Stimulated activated effector memory CD8-positive, alpha-beta T cell treated with anti-CD3 and anti-CD28 coated beads, Interleukin-12 subunit alpha, Interleukin-12 subunit beta, amount 100 ng/mL, for 72 hours (primary cell): ENCODE measurements around the gene SECISBP2L.

Experiments
- ATAC-seq: fragments of 150-1000 bp; cut with Tn5 transposase; 2 replicates; pipeline ENCODE4 v1.10.0; 2021
- DNase-seq, 2 donors: peaks; one replicate each; pipeline ENCODE4 v3.0.0; 2021 to 2022; ENCODE audit warnings: low spot score in 2 of 2
- H3K27ac Mint-ChIP-seq: one replicate; pipeline ENCODE4 v1.8.0; 2022; ENCODE audit warnings: mild to moderate bottlenecking, mixed read lengths
- H3K36me3 Mint-ChIP-seq: one replicate; pipeline ENCODE4 v1.8.0; 2022; ENCODE audit warnings: mild to moderate bottlenecking, mixed read lengths
- H3K4me1 Mint-ChIP-seq: one replicate; pipeline ENCODE4 v1.8.0; 2022; ENCODE audit warnings: mixed read lengths
- H3K4me3 Mint-ChIP-seq: one replicate; pipeline ENCODE4 v1.8.0; 2022; ENCODE audit warnings: mild to moderate bottlenecking, mixed read lengths
- H3K9me3 Mint-ChIP-seq: one replicate; pipeline ENCODE4 v1.8.0; 2022; ENCODE audit warnings: mixed read lengths

Gene SECISBP2L

DNA sequence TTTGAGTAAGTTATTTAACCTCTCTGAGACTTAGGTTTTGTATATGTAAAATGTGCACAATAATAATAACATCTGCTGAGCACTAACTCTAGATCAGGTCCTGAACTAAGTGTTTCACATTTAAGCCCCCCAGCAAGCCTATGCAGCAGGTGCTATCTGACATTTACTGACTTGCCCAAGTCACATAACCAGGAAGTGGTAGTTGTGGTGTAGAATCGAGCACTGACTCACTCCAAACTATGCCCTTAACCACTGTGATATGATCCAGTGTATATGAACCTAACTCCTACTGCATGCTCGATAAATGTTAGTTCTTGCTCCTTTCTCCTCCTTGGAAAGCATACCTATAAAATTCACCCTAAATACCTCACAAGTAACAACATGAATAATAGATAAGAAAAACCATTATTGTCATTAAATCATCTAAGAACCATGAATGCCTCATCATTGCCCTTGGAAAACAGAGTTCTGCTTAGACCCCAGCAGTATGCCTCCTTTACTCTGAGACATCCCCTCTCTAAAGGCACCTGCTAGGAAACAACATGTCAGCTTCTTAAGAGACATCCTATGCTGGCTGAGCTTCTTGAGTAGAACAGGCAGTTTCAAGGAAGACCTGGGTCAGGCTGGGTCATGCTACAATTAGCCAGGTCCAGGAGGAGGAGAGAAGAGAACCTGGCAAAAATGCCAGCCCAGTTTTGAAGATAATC, 79.5 kb downstream of the SECISBP2L start:
- DNase-seq (peak in 1 of 2 donors; percentile 58), ATAC-seq (peak; percentile 98)
- Mint-ChIP-seq H3K4me3 (peak overlapping the region; percentile 73), H3K9me3 (no peaks in the 10 kb centered on the region), H3K36me3 (peaks cover 5% of the 10 kb centered on the region), H3K27ac (peak overlapping the region; percentile 88), H3K4me1 (peaks cover 42% of the 10 kb centered on the region)

DNA sequence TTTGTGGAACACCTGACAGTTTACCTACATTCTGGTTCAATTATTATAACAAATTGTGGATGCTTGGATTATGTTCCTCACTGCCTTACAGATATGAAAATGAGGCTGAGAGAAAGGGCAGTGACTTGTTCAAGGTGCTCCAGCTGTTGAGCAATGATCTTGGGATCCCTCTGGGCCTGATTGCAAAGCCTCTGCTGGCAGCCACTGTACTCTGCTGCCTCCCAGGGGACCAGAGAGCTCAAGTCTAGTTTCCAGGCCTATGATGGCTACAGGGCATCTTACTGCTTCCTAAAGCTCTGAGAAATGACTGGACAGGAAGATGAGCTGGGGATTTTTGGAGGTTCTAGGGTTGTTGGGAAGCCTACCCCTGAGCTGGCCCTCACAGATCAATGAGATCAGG, 80.3 kb downstream of the SECISBP2L start:
- ATAC-seq: peak; percentile 51
- no peak for DNase-seq
- Mint-ChIP-seq H3K4me1 (peaks cover 48% of the 10 kb centered on the region), H3K9me3 (no peaks in the 10 kb centered on the region), H3K27ac (peak overlapping the region; percentile 88), H3K36me3 (peaks cover 5% of the 10 kb centered on the region), H3K4me3 (peak overlapping the region; percentile 73)

DNA sequence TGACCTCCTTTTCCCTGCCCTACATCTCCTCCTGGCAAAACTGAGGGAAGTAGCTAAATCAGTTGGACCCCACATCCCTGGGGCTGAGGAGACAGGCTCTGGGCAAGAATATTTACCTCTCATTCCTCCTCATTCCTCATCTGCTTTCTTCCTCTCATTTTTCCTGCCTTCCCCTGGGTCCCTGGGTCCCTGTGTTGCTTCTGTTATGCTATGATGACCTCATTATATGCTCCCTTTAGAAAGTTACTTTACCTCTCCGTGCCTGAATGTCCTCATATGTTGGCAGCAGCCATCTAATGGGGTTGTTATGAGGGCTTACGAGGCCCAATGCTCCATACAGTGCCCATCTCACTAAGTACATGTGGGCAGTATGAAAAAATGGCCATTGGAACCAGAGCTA, 81.3 kb downstream of the SECISBP2L start:
- Mint-ChIP-seq H3K36me3 (peaks cover 5% of the 10 kb centered on the region), H3K4me1 (peaks cover 49% of the 10 kb centered on the region), H3K9me3 (no peaks in the 10 kb centered on the region), H3K4me3 (peak overlapping the region; percentile 73), H3K27ac (peak overlapping the region; percentile 88)
- DNase-seq (no peak), ATAC-seq (no peak)

DNA sequence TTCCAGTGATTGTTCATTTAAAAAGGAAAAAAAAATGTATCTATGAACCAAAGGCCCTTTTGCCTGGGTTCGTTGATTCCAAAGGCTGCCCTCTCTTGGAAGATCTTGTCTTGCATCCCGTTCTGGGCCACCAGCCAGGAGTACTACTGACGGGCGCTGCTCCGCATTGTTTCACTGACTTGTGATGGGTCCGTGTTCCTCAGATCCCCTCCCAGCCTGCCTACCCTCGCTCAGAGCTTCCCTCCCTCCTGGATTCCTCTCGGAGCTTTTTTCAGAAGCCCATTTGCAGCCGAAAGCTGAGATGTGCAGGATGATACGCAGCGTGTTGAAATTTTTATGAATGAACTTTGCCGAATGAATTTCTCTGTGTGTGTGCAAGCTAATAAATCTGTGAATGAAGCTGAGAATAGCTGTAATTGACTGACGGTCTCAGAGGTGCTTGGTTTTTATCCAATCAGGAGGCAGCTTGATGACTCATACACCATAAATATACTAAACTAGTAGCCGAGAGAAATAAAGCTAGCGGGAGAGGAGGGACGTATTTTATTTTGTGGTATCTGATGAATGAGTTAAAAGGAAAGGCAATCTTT, 82.6 kb downstream of the SECISBP2L start, which contains the start of gene SHC4:
Gene SHC4 (minus strand): TSS at position 396 of the 590 bp plus-strand sequence. CDS start 904 bp downstream, outside the sequence.
- ATAC-seq: peak; percentile 60
- Mint-ChIP-seq H3K4me3 (peak within 1 kb of the TSS; percentile 73), H3K9me3 (no peaks in the 10 kb centered on the region), H3K36me3 (peaks cover 5% of the 10 kb centered on the region), H3K4me1 (peaks cover 49% of the 10 kb centered on the region), H3K27ac (peak within 1 kb of the TSS; percentile 88)
- peak in 1 of 2 donors; percentile 60 for DNase-seq

DNA sequence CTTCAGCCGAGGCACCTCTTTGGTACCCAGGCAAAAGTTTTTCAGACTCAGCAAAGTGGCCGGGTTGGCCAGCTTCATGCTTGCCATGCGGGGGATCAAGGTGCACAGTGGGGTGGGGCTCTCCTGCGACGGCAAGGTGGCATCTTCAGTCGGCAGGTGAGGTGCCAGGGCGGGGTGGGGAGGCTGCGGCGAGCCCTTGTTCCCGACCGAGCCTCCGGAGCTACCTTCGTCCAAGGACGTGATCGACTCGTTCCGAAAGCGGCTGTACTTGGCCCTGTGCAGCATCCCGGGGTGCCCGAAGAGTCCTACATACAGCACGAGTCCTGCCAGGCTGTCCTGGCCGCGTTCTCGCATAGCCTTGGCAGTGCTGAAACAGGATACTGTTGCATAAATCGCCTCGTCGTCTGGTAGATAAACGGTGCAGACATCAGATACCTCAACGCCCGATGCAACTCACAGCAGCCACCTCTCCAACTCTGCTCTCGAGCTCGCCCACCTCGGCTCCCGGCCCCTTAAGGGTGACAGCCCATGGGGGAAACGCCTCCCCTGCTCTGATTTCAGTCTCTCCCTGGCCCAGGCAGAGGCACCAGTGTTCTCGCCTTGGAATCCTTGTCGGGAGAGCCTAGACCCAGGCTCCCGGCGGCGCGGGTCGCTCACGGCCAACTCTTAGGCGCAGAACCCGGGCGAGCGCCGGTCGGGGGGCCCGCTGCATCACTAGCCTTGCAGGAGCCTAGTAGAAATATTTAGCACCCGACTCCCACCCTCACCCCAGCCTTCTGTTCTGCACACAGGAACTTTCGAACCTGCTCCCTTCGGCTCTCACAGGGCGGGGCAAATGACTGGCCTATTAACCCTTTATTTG, 83.4 kb downstream of the SECISBP2L start:
- H3K4me1 Mint-ChIP-seq: peaks cover 49% of the 10 kb centered on the region

DNA sequence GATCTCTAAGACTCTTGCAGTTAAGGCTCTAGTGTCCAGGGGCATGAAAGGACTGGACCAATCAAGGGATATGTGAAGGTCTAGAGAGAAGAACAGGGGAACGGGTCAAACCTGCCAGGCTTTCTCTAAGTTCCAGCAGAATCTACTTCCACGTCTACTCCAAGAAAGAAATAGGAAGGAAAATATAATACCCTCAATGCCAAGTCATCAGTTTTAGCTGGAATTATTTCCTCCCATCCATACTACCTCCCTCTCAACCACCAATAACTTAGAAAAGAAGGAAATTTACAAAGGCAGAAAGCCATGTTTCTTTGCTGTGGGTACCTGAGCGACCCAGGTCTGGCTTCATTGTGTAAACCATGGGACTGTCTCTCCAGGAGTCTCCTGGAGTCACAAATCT, 90.3 kb downstream of the SECISBP2L start:
- Mint-ChIP-seq H3K9me3 (no peaks in the 10 kb centered on the region), H3K4me3 (no peak overlapping the region), H3K4me1 (peaks cover under 1% of the 10 kb centered on the region), H3K27ac (no peak overlapping the region), H3K36me3 (no peaks in the 10 kb centered on the region)
- DNase-seq (no peak), ATAC-seq (no peak)

More for the DNA sequence above, 83.4 kb downstream of the SECISBP2L start:
- Mint-ChIP-seq H3K9me3 (no peaks in the 10 kb centered on the region), H3K4me3 (peak overlapping the region; percentile 73), H3K27ac (no peak overlapping the region), H3K36me3 (peaks cover 5% of the 10 kb centered on the region)
- ATAC-seq (peak; percentile 1), DNase-seq (no peak)

DNA sequence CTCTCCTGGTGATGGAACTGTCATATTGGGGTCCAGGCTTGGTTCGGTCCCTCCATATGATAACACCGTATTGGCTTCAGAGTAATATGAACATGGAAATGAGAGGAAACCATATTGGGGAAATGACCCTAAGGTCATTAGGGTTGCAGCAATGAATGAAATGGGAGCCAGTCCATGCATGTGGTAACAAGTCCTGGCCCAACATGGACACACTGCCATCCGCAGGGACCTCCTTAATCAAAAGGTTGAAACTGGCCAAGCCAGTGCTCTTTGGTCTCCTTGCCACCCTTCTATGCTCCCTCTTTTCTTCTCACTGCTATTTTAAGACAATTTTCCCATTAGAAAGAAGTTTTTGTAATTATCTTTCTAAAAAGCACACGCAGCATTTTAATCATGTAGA, 90.9 kb downstream of the SECISBP2L start:
- Mint-ChIP-seq H3K36me3 (no peaks in the 10 kb centered on the region), H3K4me1 (no peaks in the 10 kb centered on the region), H3K27ac (no peak overlapping the region), H3K9me3 (no peaks in the 10 kb centered on the region), H3K4me3 (no peak overlapping the region)
- DNase-seq: no peak
- ATAC-seq: no peak

DNA sequence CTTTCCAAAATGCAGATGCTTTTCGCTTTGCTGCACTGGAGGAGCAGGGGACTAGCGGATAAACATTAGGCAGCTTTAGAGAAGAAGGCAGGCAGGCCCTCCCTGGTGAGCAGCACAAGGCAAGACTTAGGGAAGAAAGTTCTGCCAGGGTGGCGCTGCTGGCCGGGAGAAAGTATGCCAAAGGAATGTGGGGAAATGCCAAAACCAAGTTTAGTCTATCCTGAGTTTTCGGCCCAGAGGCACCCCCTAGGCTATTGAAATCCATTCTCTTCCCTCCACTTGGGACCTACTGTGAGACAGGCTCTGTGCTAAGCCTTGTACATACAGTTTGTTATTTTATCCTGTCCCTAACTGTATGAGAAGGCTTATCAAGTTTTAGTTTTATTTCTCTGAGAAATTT, 91.7 kb downstream of the SECISBP2L start:
- no peak for DNase-seq
- H3K27ac Mint-ChIP-seq: no peak overlapping the region
- H3K36me3 Mint-ChIP-seq: no peaks in the 10 kb centered on the region
- H3K4me3 Mint-ChIP-seq: no peak overlapping the region
- ATAC-seq: no peak
- H3K9me3 Mint-ChIP-seq: no peaks in the 10 kb centered on the region
- no peaks in the 10 kb centered on the region for H3K4me1 Mint-ChIP-seq

DNA sequence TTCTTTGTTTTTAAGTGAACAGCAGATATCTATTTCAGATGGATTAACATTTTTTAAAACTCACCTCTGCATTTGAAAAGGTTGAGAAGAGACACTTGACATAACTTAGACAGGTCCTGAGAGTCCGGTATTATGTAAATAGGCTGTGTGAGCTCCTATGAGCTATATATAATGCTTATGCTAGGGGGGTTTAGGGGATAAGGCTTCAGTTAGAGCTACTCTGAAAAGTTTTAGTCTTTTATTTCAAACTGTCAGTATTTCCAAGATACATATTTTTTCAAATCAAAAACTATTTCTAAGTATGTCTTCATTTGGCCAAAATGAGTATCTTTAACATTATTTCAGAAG, 99.4 kb downstream of the SECISBP2L start:
- Mint-ChIP-seq H3K27ac (no peak overlapping the region), H3K9me3 (peaks cover 4% of the 10 kb centered on the region), H3K4me1 (peaks cover 32% of the 10 kb centered on the region), H3K4me3 (no peak overlapping the region), H3K36me3 (no peaks in the 10 kb centered on the region)
- ATAC-seq (no peak), DNase-seq (no peak)

DNA sequence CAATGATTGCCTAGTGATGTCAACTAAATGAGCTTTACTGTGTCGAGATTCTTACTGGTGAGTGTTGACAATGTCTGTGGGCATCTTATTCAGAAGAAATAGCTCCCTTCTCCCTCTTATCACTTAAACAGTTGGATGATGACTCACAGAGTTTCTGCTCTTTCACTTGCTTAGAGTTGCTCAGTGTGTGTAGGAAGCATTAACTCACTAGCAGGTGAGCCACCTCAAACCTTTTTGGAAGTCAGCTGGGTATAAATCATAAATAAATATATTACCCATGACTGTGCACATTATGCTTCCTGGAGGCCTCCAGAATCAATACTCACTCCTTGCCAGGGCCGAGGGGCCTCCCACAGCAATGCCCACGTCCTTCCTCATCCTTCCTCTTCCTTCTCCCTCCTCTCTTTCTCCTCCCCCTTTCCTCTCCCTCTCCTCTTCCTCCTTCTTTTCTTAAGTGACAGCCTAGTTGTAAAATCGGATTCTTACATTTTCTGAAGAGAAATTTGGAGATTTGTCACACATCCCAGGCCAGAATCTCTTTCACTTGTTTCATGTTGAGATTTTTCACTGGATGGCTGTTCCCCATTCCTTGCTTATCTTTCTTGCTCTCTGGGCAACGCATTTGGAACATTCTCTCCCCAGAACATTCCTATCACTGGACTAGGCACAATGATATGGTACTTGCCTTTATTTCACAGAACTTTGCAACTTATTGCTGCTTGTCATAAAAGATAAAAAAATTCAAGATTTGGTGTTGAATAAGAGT, 100.0 kb downstream of the SECISBP2L start:
- DNase-seq: no peak
- peaks cover 4% of the 10 kb centered on the region for H3K9me3 Mint-ChIP-seq
- peaks cover 38% of the 10 kb centered on the region for H3K4me1 Mint-ChIP-seq

DNA sequence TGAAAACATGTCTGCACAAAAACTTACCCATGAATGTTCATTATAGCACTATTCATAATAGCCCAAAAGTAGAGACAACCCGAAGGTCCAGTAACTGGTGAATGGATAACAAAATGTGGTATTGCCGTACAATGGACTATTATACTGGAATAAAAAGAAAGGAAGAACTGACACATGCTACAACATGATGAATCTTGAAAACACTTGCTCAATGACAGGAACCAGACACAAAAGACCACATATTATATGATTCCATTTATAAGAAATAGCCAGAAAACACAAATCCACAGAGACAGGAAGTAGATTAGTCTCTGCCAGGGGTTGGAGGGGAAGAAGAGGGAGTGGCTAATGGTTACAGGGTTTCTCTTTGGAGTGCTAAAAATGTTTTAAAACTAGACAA, 100.9 kb downstream of the SECISBP2L start:
- Mint-ChIP-seq H3K4me3 (no peak overlapping the region), H3K4me1 (peaks cover 46% of the 10 kb centered on the region)
- DNase-seq: no peak

More for the DNA sequence above, 100.0 kb downstream of the SECISBP2L start:
- no peak overlapping the region for H3K4me3 Mint-ChIP-seq
- H3K27ac Mint-ChIP-seq: no peak overlapping the region
- no peaks in the 10 kb centered on the region for H3K36me3 Mint-ChIP-seq
- peak; percentile 96 for ATAC-seq

DNA sequence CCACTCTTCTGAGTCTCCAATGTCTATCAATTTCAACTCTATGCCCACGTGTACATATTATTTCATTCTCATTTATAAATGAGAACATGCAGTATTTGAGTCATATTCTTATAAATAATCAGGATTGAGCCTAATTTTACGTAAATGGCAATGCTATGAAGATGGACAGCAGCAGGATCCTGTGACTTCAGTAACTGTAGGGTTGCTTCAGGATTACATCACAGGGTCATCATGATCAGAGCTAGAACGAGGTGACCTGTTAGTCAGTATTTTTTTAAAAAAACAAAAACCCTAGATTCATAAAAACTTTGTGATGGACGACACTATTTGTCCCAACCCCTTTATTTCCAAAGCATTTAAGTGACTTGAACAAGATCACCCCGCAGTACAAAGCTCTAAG, 104.3 kb downstream of the SECISBP2L start:
- H3K27ac Mint-ChIP-seq: no peak overlapping the region
- peak overlapping the region; percentile 60 for H3K4me3 Mint-ChIP-seq
- no peak for DNase-seq
- no peak for ATAC-seq
- H3K36me3 Mint-ChIP-seq: peaks cover 6% of the 10 kb centered on the region
- H3K9me3 Mint-ChIP-seq: peaks cover 4% of the 10 kb centered on the region
- peaks cover 62% of the 10 kb centered on the region for H3K4me1 Mint-ChIP-seq

More for the DNA sequence above, 100.9 kb downstream of the SECISBP2L start:
- ATAC-seq: no peak
- peak overlapping the region; percentile 57 for H3K27ac Mint-ChIP-seq
- peaks cover 4% of the 10 kb centered on the region for H3K9me3 Mint-ChIP-seq
- H3K36me3 Mint-ChIP-seq: peaks cover 5% of the 10 kb centered on the region

DNA sequence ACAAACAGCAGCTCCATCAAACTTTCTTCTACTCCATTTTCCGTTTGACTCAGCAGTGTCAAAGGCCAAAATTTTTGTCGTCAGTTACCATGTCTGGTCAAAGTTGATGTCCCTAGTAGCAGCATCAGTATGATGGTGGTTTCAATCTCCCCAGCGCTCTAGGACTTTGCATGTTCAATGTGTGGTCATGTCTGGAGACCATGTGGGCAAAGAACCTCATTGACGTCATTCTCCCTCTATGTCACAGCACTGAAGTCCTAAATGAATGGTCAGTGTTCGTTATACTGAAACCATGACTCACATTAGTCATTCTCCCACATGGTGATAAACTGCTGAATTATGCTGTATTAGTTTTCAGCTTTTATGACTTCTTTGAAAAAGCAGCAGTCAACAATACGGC, 105.7 kb downstream of the SECISBP2L start:
- H3K4me3 Mint-ChIP-seq: peak overlapping the region; percentile 60
- H3K27ac Mint-ChIP-seq: peak overlapping the region; percentile 91
- H3K9me3 Mint-ChIP-seq: peaks cover 4% of the 10 kb centered on the region
- DNase-seq (peak; percentile 35 to 82), ATAC-seq (peak; percentile 98)
- peaks cover 6% of the 10 kb centered on the region for H3K36me3 Mint-ChIP-seq
- H3K4me1 Mint-ChIP-seq: peaks cover 50% of the 10 kb centered on the region

DNA sequence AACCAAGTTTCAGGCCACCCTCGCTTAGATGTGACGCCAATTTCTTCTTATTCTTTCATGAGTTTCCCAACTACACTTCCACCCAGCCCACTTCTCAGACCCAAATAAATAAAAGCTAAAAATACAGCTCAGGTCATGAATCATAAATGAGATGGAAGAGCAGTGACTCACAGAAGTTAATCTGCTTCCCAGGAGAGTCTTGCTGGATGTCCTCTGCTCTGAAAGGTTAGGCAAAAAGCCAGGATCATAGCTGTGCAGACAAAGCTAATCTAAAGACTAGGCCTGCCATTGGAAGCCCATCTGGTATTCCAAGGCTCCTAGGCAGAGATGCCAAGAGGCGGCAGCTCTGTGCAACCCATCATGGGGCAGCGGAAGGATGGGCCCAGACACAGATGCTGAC, 106.6 kb downstream of the SECISBP2L start:
- DNase-seq: no peak
- ATAC-seq: no peak
- H3K27ac Mint-ChIP-seq: peak overlapping the region; percentile 91
- H3K36me3 Mint-ChIP-seq: peaks cover 6% of the 10 kb centered on the region
- peaks cover 4% of the 10 kb centered on the region for H3K9me3 Mint-ChIP-seq
- peaks cover 46% of the 10 kb centered on the region for H3K4me1 Mint-ChIP-seq
- H3K4me3 Mint-ChIP-seq: no peak overlapping the region
